ENCODE measurements around the gene CACNG5.

DNA sequence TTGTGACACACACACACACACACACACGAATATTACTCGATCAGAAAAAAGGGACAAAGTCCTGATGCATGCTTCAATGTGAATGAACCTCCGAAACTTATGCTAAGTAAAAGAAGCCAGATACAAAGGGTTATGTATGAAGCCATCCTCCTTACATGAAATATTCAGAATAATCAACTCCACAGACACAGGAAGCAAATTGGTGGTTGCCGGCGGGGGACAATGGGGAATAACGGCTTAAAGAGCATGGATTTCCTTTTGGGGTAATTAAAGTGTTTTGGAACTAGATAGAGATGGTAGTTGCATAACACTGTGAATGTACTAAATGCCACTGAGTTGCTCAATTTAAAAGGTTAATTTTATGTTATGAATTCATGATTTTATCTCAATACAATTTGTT lies 8.1 kb upstream of the CACNG5 start:
- TF ChIP-seq, protein P1, sequence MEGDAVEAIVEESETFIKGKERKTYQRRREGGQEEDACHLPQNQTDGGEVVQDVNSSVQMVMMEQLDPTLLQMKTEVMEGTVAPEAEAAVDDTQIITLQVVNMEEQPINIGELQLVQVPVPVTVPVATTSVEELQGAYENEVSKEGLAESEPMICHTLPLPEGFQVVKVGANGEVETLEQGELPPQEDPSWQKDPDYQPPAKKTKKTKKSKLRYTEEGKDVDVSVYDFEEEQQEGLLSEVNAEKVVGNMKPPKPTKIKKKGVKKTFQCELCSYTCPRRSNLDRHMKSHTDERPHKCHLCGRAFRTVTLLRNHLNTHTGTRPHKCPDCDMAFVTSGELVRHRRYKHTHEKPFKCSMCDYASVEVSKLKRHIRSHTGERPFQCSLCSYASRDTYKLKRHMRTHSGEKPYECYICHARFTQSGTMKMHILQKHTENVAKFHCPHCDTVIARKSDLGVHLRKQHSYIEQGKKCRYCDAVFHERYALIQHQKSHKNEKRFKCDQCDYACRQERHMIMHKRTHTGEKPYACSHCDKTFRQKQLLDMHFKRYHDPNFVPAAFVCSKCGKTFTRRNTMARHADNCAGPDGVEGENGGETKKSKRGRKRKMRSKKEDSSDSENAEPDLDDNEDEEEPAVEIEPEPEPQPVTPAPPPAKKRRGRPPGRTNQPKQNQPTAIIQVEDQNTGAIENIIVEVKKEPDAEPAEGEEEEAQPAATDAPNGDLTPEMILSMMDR (IDR thresholded peaks at IDR 0.05) = no peak
- TF ChIP-seq EZH2 (IDR thresholded peaks at IDR 0.05; ENCODE audit: borderline replicate concordance, insufficient read depth, low read depth, low read length, poor library complexity, severe bottlenecking) = no peak
